Retinal pigment epithelial cell (primary cell): ENCODE measurements around the gene RASAL3.

Experiments used
- DNase-seq: peaks from one replicate; pipeline ENCODE4 v3.0.0-alpha.2; 2010; ENCODE audit warnings: low read depth
- H3K4me3 ChIP-seq: 2 replicates; pipeline ENCODE4 v1.5.1; 2011; ENCODE audit warnings: mild to moderate bottlenecking, low read length, control low read depth, moderate library complexity
- TF ChIP-seq, protein P1 (sequence below): conservative IDR thresholded peaks from 2 replicates; pipeline ENCODE4 v1.5.1; 2011; ENCODE audit warnings: low read depth, low read length, control low read depth, inconsistent platforms

The RASAL3 gene

DNA sequence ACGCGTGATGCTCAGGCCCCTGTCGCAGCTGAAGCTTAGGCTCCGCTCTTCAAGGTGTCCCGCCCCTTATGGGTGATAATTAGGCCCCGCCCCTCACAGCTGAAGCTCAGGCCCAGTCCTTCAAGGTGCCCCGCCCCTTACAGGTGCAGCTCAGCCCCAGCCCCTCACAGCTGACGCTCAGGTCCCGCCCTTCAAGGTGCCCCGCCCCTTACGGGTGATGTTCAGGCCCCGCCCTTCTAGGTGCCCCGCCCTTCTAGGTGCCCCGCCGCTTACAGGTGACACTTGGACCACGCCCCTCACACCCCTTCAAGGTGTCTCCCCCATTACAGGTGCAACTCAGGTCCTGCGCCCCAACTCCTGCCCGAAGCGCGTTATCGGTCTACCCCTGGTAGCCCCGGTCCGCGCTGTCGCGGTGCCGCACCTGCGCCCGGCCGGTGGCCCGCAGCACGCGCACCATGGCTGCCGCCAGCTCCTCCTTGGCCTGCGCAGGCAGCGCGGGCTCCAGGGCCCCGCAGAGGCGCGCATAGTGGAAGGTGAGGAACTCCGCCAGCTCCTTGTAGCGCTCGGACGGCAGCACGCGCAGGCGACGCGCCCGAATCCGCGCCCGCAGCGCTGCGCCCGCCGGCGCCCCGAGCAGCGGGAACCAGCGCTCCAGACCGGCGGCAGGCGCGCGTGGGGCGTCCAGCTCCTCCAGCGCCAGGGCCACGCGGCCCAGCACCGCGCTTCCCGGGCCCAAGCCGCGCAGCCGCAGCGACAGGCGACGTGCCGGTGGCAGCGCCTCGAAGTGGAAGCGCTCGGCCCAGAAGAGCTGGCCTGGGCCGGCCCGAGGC is 7.3 kb downstream of the RASAL3 start:
- TF ChIP-seq, protein P1, sequence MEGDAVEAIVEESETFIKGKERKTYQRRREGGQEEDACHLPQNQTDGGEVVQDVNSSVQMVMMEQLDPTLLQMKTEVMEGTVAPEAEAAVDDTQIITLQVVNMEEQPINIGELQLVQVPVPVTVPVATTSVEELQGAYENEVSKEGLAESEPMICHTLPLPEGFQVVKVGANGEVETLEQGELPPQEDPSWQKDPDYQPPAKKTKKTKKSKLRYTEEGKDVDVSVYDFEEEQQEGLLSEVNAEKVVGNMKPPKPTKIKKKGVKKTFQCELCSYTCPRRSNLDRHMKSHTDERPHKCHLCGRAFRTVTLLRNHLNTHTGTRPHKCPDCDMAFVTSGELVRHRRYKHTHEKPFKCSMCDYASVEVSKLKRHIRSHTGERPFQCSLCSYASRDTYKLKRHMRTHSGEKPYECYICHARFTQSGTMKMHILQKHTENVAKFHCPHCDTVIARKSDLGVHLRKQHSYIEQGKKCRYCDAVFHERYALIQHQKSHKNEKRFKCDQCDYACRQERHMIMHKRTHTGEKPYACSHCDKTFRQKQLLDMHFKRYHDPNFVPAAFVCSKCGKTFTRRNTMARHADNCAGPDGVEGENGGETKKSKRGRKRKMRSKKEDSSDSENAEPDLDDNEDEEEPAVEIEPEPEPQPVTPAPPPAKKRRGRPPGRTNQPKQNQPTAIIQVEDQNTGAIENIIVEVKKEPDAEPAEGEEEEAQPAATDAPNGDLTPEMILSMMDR, result no peak
- DNase-seq, result no peak
- no peak overlapping the region for H3K4me3 ChIP-seq

DNA sequence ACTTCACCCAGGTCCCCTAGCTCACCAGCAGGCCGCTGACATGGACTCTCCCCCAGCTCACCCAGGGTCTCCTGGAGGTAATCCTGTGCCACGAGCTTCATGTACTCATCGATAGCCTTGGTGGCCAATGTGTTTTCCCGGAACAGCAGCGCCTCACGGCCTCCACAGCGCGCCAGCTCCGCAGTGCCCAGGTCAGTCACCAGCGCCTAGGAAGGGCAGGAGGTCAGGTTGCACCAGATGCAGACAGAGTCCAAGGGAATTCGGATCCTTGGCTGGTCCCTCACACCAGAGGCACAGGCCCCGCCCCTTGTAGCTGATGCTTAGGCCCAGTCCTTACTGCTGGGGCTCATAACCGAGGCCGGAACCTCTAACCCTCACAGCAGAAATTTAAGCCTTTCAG is 7.9 kb downstream of the RASAL3 start:
- TF ChIP-seq, protein P1, result no peak
- H3K4me3 ChIP-seq, result no peak overlapping the region

DNA sequence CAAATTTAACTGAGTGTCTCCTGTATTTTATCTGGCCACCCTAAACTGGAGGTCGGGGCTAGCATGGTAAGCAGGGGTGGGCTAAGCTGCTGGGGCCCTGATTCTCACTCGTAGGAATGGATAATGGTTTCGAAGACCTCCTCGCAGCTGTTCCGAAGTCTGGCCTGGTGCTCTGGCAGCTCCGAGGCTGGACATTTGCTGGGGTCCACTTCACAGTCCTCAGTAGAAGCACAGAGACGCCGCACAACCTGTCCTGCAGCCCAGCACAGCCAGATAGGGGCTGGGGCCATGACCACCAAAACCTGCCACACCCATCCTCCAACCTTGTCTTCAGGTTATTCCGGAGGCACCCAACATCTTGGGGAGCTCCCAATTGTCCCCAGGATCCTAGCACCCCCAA is 8.3 kb downstream of the RASAL3 start:
- DNase-seq, result no peak
- H3K4me3 ChIP-seq, result no peak overlapping the region
- TF ChIP-seq, protein P1, result no peak

More for the DNA sequence above, 7.9 kb downstream of the RASAL3 start:
- DNase-seq, result no peak

DNA sequence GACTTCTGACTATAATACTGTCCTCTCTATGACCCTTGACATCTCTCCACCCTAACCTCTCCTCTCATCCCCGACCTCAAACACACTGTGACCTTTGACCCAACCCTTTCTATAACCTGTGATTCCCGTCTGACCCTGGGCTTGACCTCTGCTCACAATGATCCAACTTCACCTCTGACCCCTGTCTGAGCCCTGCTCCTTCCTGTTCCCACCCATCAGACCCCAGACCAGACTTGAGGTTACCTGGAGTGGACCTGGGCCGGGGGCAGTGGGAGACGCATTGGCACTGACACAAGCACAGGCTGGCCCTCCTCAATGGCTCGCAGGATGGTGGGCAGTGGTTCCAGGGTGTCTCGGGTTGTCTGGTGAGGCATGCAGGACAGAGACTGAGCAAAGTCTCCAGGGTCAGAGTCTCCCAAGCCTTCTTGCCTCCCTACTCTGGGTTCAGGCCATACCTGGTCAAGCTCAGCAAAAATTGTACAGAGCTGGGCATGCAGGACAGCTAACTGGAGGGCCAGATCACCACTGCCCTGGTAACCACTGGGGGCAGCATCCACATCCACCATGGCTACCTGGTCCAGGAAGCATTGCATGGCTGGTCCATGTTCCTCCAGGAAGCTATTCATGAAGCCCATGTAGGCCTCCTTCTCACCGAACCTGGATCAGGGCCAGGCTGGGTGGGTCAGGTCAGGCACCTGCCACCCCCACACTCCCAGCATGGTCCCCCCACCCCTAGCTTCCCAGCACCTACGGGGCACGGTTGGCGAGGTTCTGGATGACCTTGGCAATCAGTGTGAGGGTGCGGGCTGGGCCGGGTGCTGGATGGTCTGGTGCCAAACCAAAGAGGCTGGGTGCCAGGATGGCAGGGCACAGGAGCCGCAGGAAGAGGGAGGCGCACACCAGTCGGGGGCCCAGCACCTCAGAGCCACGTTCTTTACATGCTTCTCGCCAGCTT is 10.2 kb downstream of the RASAL3 start:
- TF ChIP-seq, protein P1, result peak; percentile 36
- no peak for DNase-seq
- no peak overlapping the region for H3K4me3 ChIP-seq

DNA sequence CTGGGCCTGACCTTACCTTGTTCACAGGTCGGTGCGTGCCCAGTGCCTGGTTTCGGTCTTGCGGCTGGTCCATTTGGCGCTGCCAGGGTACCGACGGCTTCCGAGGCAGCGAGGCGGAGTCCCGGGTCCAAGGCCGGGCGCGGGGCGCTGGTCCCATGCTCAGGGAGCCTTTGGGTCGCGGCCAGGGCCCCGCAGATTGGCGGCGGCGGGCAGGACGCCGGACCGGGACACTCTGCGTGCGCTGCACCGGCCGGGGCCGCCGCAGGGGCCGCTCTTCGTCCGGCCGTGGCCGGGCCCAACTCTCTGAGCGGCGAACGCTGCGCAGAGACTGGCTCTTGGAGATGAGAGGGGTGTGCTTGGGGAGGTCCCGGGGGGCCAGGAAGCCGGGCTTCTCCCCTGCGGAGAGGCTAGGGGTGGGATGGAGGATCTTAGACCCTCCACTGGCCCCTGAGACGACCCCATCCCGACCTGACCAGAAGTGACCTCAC is 11.2 kb downstream of the RASAL3 start:
- peak overlapping the region; percentile 37 for H3K4me3 ChIP-seq
- DNase-seq, result no peak
- TF ChIP-seq, protein P1, result peak; percentile 22

DNA sequence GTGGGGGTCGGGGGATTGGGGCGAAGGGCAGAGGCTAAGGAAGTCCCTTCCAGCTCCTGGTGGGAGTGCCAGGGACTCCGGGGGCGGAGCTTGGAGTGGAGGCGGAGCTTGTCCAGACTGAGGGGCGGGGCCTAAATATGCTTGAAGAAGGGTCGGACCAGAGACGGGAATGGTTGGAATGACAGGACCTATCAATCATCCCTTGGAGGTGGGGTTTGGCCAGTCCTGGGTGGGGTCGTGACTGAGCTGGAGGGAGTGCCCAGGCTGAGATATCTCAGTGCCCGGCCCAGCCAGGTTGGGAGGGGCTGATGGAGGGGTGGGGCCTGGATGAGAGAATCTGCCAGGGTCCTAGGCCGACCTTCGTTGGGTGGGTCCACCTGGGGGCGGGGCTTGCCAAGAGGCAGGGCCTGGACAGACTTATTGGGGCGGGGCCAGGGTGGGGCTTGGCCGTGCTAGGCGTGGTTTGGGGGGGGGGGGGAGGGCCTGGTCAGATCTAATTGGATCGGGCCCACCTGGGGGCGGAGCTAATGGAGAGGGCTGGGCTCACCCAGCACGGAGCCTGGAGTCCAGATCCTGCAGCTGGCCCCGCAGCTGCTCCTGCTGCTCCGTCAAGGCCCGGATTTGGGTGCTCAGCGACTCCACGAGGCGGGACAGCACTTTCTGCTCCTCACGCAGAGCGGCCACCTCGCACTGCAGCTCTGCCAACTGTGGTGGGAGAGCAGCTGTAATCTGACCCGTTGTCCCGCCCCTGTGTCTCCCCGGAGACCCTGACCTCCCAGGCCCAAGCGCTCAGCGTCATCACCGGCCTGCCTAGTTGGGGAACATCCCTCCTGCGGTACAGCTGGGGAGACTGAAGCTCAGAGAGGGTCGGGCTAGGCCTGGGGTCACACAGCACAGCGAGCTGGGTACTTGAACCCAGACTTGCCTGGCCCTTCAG is 12.0 kb downstream of the RASAL3 start:
- TF ChIP-seq, protein P1, result no peak
- DNase-seq, result peak; percentile 59
- peak overlapping the region; percentile 37 for H3K4me3 ChIP-seq
